Measurements from ENCODE around the gene KRTAP12-2.
"Not testable (repeated sequence)": the region's sequence is repeated elsewhere in the genome, so short reads cannot be mapped to it uniquely, and the experiment has no call there.

The KRTAP12-2 gene

DNA sequence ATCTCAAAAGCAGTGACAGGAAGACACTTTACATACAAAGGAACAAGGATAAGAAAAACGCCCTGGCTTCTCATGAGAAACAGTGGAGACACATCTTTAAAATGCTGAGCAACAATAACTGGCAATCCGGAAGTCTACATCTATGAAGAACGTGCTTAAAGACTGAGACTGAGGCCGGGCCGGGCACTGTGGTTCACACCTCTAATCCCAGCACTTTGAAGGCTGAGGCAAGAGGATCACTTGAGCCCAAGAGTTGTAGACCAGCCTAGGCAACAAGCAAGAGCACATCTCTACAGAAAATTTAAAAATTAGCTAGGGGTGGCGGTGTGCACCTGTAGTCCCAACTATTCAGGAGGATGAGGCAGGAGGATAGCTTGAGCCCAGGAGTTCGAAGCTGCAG lies 17.4 kb upstream of the KRTAP12-2 start:
- DNase-seq (ENCODE audit: low spot score): no peak

DNA sequence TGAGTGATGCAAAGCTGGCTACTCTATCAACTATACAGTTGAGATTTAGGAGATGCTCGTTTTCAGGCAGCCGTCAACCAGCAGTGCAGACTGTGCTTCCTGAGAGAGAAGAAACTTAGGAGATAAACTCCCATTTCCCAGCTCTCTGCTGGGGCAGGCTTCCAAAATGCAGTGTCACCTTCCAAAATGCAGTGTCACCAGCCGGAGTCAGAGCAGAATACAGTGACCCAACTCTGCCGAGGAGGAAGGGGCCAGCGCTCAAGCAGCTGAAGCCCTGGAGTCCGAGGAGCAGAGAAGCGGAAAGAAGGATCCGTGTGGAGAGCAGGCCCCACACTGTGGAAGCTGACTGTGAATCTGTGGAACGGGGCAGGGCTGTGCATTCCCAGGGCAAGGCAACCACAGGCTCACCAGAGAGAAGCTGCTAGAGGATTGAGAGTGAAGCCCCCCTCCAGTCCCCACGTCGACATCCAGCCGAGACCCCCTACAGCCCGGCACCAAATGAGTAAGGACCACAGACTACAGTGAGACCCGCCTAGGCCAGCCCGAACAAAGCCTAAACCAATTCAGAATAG lies 15.9 kb upstream of the KRTAP12-2 start:
- DNase-seq (ENCODE audit: low spot score): no peak

DNA sequence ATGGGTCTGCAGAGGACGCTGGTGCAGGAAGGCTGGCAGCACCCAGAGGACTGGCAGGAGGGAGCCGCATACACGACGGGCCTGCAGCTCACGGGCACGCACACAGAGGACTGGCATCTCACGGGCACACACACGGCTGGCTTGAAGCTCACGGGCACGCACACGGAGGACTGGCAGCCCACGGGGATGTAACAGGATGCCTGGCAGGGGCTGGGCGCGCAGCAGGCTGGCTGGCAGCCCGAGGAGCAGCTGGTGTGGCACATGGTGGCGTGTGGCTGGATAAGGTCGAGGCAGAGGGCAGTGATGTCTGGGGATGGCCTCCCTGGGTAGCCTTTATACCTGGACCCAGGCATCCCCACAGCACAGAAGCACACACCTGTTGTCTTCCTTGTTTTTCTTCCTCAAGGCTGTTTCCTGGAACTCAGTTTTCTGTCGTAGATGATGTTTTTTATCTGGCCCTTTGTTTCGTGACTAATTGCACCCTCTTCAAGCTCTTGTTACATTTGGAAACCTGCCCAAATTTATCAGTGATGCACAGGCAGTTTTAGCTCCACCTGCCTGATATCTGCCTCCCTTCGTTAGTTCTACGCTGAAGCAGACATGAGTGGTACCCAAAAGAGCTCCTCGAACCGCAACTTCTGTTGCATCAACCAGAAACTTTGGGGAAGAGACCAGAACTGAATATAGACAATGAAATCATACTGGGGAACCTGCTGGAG lies 15.3 kb upstream of the KRTAP12-2 start, which contains the start of gene KRTAP12-1:
TSS of gene KRTAP12-1 (minus strand) at position 303 of the 719 bp plus-strand sequence. CDS start at position 263, 40 bp downstream.
- no peak for DNase-seq (ENCODE audit: low spot score)

DNA sequence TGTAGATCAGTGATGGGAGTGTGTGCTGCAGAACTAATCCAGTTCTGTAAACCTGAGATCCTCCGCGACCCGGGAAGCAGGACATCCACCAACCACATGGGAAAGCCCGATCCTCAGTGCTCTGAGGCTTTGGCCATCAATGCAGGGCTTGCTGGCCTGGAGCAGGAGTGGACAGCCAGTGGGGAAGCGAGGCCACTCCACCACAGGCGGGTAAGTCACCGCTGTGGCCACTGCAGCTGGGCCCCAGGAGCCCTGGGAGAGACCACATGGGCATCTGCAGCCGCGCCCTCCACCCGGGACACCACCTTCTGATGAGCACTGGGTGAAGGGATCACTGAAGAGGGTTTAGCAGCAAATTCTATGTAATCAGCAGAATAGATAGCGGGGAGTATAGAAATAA lies 14.4 kb upstream of the KRTAP12-2 start:
- DNase-seq (ENCODE audit: low spot score): no peak

DNA sequence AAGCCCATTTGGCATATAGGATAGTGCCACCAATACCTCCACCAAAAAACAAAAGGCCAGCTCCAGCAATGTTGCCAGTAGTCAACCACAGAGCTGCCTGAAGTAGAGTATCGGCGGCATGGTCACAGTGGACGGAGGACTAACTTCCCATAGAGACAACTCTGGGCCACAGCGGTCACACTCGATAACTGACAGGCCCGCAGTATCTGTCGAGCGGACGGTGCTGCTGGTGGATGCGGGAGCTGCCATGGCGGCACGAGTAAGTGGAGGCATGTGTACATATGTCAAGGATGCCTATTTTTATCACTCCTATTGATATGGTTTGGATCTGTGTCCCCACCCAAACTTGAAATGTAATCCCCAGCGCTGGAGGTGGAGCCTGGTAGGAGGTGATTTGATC lies 11.2 kb upstream of the KRTAP12-2 start:
- no peak for DNase-seq (ENCODE audit: low spot score)

DNA sequence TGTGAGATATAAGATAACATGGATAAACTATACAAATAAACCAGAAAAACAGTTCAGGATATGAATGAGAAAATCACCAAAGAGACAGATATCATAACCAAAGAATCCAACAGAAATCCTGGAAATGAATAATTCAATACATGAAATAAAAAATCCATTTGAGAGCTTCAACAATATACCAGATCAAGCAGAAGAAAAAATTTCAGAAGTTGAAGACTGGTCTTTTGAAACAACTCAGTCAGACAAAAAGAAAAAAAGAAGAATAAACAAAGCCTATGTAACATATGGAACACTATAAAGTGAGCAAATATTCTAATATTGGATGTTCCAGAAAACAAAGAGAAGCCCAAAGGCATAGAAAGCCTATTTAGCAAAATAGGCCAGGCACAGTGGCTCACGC lies 5.2 kb upstream of the KRTAP12-2 start:
- no peak for DNase-seq (ENCODE audit: low spot score)

GRCh38 chr21:44670642-44671432 lies 4.1 kb upstream of the KRTAP12-2 start:
- no peak for DNase-seq (ENCODE audit: low spot score)

GRCh38 chr21:44667612-44668011 lies 885 bp upstream of the KRTAP12-2 start:
- DNase-seq (ENCODE audit: low spot score): no peak

DNA sequence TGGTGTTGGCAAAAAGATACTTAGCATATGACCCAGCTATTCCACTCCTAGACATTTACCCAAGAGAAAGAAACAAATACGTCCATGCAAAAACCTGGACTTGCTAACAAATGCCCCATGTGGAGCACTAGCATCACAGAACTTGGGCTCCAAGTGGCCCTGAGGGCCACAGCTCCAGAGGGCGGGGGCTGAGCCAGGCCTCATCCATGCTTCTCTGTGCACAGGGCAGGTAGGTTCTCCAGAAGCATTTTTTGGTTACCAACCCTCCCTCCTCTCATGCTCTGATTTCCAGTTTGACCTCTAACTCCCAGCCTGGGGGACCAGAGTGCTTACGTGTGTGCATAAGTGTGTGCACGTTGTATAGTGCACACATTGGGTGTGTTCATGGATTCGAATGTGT lies 2.0 kb downstream of the KRTAP12-2 start:
- no peak for DNase-seq (ENCODE audit: low spot score)

DNA sequence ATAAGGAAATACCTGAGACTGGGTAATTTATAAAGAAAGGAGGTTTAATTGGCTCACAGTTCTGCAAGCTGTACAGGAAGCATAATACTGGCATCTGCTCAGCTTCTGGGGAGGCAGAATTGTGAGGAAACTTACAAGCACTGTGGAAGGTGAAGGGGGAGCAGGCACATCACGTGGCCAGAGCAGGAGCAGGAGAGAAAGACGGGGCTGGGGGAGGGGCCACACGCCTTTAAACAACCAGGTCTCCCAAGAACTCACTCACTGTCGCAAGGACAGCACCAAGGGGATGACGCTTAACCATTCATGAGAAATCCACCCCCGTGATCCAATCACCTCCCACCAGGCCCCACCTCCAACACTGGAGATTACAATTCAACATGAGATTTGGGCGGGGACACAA lies 5.2 kb downstream of the KRTAP12-2 start:
- not testable (repeated sequence) for DNase-seq (ENCODE audit: low spot score)

DNA sequence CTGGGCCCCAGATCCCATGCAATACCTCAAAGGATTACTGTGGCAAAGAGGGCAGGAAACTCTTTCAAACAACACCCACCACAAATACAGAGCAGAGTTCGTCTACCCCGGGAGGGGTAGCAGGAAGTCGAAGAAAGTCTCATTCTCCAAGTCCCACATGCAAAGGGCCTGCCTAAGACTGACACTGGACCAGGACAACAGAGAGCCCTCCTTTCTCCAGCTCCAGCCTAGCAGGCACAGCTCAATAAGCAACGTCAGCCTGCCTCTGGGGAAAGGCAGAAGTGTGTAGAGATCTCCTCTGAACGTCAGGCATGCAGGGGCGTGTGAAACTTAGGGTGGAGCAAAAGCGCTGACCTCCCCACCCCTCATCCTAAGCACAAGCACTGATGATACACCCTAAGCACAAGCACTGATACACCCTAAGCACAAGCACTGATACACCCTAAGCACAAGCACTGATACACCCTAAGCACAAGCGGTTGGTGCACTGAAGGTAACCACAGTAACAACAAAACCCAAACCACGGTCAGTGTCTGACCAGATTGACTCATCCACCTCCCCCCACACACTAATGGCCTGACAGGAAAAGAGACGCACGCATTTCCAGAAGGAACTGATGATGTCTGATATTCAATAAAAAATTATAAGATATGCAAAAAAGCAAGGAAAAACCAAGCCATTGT lies 7.7 kb downstream of the KRTAP12-2 start:
- no peak for DNase-seq (ENCODE audit: low spot score)

- no peak for DNase-seq (ENCODE audit: low spot score)
Observed at GRCh38 chr21:44658541-44658910, 8.2 kb downstream of the KRTAP12-2 start.

DNA sequence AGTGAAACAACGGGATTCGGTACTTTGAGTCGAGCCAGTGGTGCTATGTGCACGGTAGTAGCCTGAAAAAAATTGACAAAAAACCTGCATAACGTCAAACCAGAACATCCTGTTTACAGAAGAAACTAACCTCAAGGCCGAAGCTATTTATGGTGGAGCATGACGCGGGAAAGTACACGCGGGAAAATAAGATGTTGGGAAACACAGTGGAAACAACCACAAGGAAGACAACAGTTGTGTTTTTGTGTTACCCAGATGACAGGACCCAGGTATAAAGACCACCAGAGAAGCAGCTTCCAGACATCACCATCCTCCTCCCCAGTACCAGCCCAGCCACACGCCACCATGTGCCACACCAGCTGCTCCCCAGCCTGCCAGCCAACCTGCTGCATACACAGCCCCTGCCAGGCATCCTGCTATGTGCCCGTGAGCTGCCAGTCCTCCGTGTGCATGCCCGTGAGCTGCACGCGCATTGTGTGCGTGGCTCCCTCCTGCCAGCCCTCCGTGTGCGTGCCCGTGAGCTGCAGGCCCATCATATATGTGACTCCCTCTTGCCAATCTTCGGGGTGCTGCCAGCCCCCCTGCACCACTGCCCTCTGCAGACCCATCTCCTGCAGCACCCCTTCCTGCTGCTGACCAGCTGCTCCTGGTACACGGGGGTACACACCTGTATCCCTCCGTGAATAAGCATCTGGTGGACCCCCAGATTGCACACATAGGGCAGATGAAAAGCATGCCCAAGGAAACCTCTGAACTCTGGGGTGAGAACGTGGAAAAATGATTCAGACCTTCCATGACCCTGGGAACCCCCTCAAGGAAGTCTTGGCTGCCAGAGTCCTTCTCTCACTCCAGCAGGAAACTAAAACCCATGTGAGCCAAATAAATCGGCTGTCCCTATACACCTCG lies 8.8 kb downstream of the KRTAP12-2 start, which contains the start of gene KRTAP12-3:
TSS of gene KRTAP12-3 (plus strand) at position 298 of the 906 bp plus-strand sequence. CDS start at position 346, 48 bp downstream.
- no peak for DNase-seq (ENCODE audit: low spot score)

- DNase-seq (ENCODE audit: low spot score): no peak
Observed at GRCh38 chr21:44656868-44657267, 9.9 kb downstream of the KRTAP12-2 start.

- DNase-seq (ENCODE audit: low spot score): no peak
Observed at GRCh38 chr21:44654576-44655175, 12.1 kb downstream of the KRTAP12-2 start, which contains the start of gene KRTAP12-4. TSS of gene KRTAP12-4 (minus strand) at chr21:44654659. CDS start at chr21:44654614, 45 bp downstream.

DNA sequence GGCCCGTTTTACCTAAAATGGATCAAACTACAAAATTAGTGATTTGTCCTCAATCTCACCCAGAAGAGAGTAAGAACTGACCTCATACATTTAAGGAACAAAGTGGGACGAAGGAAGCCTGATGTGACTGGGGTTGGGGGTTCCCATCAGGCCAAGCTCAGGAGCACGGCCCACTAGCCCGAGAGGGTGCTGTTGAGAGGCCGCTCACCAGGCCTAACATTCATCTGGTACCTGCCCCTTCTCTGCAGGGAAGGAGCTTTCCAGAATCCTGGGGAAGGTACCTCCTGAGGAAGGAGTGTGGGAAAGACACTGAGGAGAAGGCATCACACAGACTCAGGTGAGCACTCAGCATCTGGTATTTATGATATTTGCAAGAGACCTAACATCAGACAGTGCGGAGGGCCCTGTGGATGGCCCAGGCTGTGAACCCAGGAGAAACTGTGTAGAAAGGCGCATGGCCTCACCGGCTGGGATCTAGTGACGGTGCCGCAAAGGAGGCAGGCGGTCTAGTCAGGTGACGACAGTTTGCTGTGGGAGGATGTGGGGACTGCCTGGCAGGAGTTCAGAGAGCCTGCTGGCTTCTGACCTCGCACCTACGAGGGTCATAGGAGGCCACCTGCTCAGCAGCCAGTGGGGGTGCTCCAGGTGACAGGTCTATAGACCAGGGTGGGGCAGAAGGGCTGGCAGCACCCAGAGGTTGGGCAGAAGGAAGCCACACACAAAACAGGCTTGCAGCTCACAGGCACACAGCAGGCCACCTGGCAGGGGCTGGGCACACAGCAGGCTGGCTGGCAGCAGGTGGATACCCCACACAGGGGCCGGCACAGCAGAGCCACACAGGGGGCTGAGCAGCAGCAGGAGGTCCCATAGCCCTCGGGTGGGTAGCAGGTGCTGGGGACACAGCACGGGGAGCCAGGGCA lies 12.8 kb downstream of the KRTAP12-2 start:
- no peak for DNase-seq (ENCODE audit: low spot score)

- DNase-seq (ENCODE audit: low spot score): no peak
Observed at GRCh38 chr21:44653123-44653522, 13.6 kb downstream of the KRTAP12-2 start.

DNA sequence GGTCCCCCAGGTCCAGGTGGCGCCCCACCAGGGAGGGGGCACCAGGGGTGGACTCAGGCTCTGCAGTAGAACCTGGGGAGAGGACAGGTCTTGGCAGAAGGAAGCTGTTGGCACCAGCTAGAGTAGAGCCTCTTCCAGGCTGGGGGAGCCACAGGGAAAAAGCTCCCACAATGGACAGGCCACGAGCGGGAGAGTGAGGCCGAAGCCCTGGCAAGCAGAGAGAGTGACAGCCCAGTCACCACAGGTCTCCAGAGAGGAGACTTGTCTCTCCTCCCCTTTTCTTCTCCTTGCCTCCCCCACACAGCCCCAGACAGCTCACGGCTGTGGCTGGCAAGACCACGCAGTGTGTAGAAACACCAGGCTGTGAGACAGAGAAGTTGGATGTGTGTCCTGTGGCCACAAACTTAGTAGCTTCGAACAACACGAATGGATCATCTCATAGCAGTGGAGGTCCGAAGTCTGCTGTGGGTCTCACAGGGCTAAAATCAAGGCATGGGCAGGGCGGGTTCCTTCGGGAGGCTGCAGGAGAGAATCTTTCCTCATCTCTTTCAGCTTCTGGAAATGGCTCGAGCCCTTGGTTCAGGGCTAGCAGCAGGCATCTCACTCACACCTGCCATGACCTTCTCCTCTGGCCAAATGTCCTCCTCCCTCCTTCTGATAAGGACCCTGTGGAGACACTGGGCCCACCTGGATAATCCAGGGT lies 15.6 kb downstream of the KRTAP12-2 start:
- no peak for DNase-seq (ENCODE audit: low spot score)

All from GM03348 (cell line).